HEK293 (cell line): ENCODE data around the gene IGFBP7.

Experiments
- CTCF ChIA-PET: fragments of 350-600 bp; formaldehyde crosslinking; extraction: SDS; loops from one replicate; lab custom pipeline; 2021; ENCODE audit warnings: antibody characterized with exemption; lab: Yijun Ruan, JAX
- POLR2A ChIA-PET: fragments of 300-600 bp; formaldehyde crosslinking; extraction: SDS; loops from one replicate; lab custom pipeline; 2020; ENCODE audit warnings: antibody characterized with exemption, inconsistent platforms; lab: Yijun Ruan, JAX
- H3K27ac ChIP-seq: fragments of 200-500 bp; sonication (Bioruptor generic); 2 replicates; pipeline ENCODE4 v1.5.1; 2014; ENCODE audit warnings: low read depth, low read length, control low read depth, inconsistent platforms; ENCODE audit errors: extremely low read depth
- H3K36me3 ChIP-seq, 2 experiments: fragments of 200-500 bp in 1 of 2; sonication (Bioruptor generic) in 1 of 2; 1 replicate in 1 of 2; 2 replicates in 1 of 2; pipeline ENCODE4 v1.5.1; 2014 to 2017; ENCODE audit warnings: inconsistent platforms in 2 of 2, low read length in 2 of 2; ENCODE audit not compliant: control insufficient read depth in 2 of 2, insufficient read depth in 1 of 2
- H3K4me1 ChIP-seq: fragments of 200-500 bp; sonication (Bioruptor generic); 2 replicates; pipeline ENCODE4 v1.5.1; 2014; ENCODE audit warnings: mild to moderate bottlenecking, low read length, inconsistent platforms; ENCODE audit not compliant: control insufficient read depth, insufficient read depth
- H3K4me3 ChIP-seq: 2 replicates; pipeline ENCODE4 v1.5.1; 2011; ENCODE audit warnings: low read depth, mild to moderate bottlenecking, control low read depth, low read length, moderate library complexity
- H3K9me3 ChIP-seq: fragments of 200-500 bp; sonication (Bioruptor generic); 2 replicates; pipeline ENCODE4 v1.5.1; 2014; ENCODE audit warnings: low read depth, low read length, inconsistent platforms; ENCODE audit not compliant: control insufficient read depth, insufficient read depth
- GFI1B ChIP-seq: fragments of 450-650 bp; formaldehyde crosslinking; IDR thresholded peaks from 2 replicates; pipeline ENCODE4 v1.5.1; 2016; ENCODE audit warnings: missing biosample characterization, missing genetic modification characterization
- PRDM1 ChIP-seq: fragments of 450-650 bp; formaldehyde crosslinking; IDR thresholded peaks from 2 replicates; pipeline ENCODE4; 2016; ENCODE audit warnings: missing biosample characterization, missing genetic modification characterization
- TRIM28 ChIP-seq: IDR thresholded peaks from 2 replicates; pipeline ENCODE4 v1.6.1; 2011; ENCODE audit warnings: low read length, control low read depth, borderline replicate concordance
- ZBTB17 ChIP-seq: fragments of 450-650 bp; formaldehyde crosslinking; IDR thresholded peaks from 2 replicates; pipeline ENCODE4 v1.5.1; 2016; ENCODE audit warnings: missing biosample characterization, missing genetic modification characterization
- ZNF138 ChIP-seq: fragments of 450-650 bp; formaldehyde crosslinking; IDR thresholded peaks from 2 replicates; pipeline ENCODE4 v1.5.1; 2016; ENCODE audit warnings: missing biosample characterization, missing genetic modification characterization, borderline replicate concordance
- ZNF169 ChIP-seq: fragments of 450-650 bp; formaldehyde crosslinking; IDR thresholded peaks from 2 replicates; pipeline ENCODE4 v1.5.1; 2016; ENCODE audit warnings: missing biosample characterization, missing genetic modification characterization
- ZNF175 ChIP-seq: fragments of 450-650 bp; formaldehyde crosslinking; IDR thresholded peaks from 2 replicates; pipeline ENCODE4 v1.5.1; 2016; ENCODE audit warnings: missing biosample characterization, missing genetic modification characterization
- ZNF19 ChIP-seq: fragments of 450-650 bp; formaldehyde crosslinking; IDR thresholded peaks from 2 replicates; pipeline ENCODE4; 2016; ENCODE audit warnings: missing biosample characterization, missing genetic modification characterization, low read depth
- ZNF302 ChIP-seq: fragments of 450-650 bp; formaldehyde crosslinking; IDR thresholded peaks from 2 replicates; pipeline ENCODE4 v1.5.1; 2016; ENCODE audit warnings: missing biosample characterization, missing genetic modification characterization, low read depth
- ZNF416 ChIP-seq: fragments of 450-650 bp; formaldehyde crosslinking; IDR thresholded peaks from 2 replicates; pipeline ENCODE4 v1.5.1; 2016; ENCODE audit warnings: missing biosample characterization, missing genetic modification characterization
- ZNF423 ChIP-seq: fragments of 450-650 bp; formaldehyde crosslinking; IDR thresholded peaks from 2 replicates; pipeline ENCODE4 v1.5.1; 2016; ENCODE audit warnings: missing biosample characterization, missing genetic modification characterization
- ZNF560 ChIP-seq: fragments of 450-650 bp; formaldehyde crosslinking; IDR thresholded peaks from 2 replicates; pipeline ENCODE4 v1.5.1; 2017; ENCODE audit warnings: missing biosample characterization, missing genetic modification characterization, borderline replicate concordance
- ZNF585B ChIP-seq: fragments of 450-650 bp; formaldehyde crosslinking; IDR thresholded peaks from 2 replicates; pipeline ENCODE4 v1.5.1; 2016; ENCODE audit warnings: missing biosample characterization, missing genetic modification characterization
- ZNF626 ChIP-seq: fragments of 450-650 bp; sonication (Bioruptor Pico); formaldehyde crosslinking; IDR thresholded peaks from 2 replicates; pipeline ENCODE4 v1.5.1; 2018; ENCODE audit warnings: missing biosample characterization, missing genetic modification characterization, inconsistent platforms
- ZSCAN30 ChIP-seq: fragments of 450-650 bp; IDR thresholded peaks from 2 replicates; pipeline ENCODE4 v1.5.1; 2018; ENCODE audit warnings: missing biosample characterization, mild to moderate bottlenecking, missing genetic modification characterization, moderate library complexity
- TF ChIP-seq, protein P1 (sequence below): fragments of 450-650 bp; formaldehyde crosslinking; IDR thresholded peaks from 2 replicates; pipeline ENCODE4 v1.5.1; 2016; ENCODE audit warnings: missing biosample characterization, missing genetic modification characterization
- TF ChIP-seq, protein P2 (sequence below): fragments of 450-650 bp; formaldehyde crosslinking; IDR thresholded peaks from 2 replicates; pipeline ENCODE4 v1.5.1; 2016; ENCODE audit warnings: missing biosample characterization, missing genetic modification characterization
- TF ChIP-seq, protein P3 (sequence below): fragments of 450-650 bp; formaldehyde crosslinking; IDR thresholded peaks from 2 replicates; pipeline ENCODE4 v1.5.0; 2017; ENCODE audit warnings: missing biosample characterization, missing genetic modification characterization, borderline replicate concordance
- TF ChIP-seq, protein P4 (sequence below): fragments of 450-650 bp; formaldehyde crosslinking; IDR thresholded peaks from 2 replicates; pipeline ENCODE4 v1.5.1; 2016; ENCODE audit warnings: missing biosample characterization, missing genetic modification characterization
- TF ChIP-seq, protein P5 (sequence below): fragments of 450-650 bp; formaldehyde crosslinking; IDR thresholded peaks from 2 replicates; pipeline ENCODE4 v1.5.1; 2016; ENCODE audit warnings: missing biosample characterization, missing genetic modification characterization

The IGFBP7 gene

DNA sequence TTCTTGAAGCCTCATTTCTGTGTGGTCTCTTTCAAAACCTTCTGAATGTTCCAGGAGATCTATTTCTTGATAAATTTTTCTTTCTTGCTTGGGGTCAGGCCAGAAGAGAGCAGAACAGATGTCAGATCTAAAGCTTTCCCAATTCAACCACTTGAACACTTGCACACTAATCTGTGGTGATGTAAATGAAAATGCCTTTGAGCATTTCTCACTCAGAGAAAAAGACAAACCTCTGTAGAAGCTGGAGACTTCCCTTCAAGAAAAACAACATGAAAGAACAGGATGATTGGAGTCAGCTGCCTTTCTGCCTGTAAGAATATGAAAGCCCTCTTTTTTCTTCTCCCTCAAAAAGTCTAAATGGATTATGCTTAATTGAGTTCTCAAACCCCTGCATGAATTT, 11.2 kb downstream of the IGFBP7 start (continued):
- TF ChIP-seq, protein P1, sequence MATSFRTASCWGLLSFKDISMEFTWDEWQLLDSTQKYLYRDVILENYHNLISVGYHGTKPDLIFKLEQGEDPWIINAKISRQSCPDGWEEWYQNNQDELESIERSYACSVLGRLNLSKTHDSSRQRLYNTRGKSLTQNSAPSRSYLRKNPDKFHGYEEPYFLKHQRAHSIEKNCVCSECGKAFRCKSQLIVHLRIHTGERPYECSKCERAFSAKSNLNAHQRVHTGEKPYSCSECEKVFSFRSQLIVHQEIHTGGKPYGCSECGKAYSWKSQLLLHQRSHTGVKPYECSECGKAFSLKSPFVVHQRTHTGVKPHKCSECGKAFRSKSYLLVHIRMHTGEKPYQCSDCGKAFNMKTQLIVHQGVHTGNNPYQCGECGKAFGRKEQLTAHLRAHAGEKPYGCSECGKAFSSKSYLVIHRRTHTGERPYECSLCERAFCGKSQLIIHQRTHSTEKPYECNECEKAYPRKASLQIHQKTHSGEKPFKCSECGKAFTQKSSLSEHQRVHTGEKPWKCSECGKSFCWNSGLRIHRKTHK = no peak

DNA sequence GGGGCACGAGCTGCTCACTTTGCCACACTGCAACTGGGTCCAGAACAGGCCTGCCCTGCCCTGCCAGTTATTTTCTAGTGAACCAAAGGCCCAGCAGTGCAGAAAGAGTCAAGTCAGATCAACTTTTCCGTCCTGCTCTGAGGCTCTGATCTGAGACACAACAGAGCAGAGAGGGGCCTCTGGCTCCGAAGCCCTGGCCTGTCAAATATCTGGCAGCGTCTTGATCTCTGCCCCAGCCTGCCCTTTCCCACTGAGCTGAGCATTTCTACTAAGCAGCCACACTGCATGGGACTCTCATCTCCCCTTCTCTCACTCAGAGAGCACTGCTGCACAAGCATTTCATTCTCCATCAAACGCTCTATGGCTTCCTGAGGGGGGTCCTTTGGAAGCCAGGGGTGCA, 11.8 kb downstream of the IGFBP7 start:
- CTCF ChIA-PET = interaction anchor here (0.6 to 1.6 kb wide), 2 partner anchors 27 to 60 kb away, joined by 4 read pairs; no protein-coding TSS in a partner anchor
- TF ChIP-seq, protein P2, sequence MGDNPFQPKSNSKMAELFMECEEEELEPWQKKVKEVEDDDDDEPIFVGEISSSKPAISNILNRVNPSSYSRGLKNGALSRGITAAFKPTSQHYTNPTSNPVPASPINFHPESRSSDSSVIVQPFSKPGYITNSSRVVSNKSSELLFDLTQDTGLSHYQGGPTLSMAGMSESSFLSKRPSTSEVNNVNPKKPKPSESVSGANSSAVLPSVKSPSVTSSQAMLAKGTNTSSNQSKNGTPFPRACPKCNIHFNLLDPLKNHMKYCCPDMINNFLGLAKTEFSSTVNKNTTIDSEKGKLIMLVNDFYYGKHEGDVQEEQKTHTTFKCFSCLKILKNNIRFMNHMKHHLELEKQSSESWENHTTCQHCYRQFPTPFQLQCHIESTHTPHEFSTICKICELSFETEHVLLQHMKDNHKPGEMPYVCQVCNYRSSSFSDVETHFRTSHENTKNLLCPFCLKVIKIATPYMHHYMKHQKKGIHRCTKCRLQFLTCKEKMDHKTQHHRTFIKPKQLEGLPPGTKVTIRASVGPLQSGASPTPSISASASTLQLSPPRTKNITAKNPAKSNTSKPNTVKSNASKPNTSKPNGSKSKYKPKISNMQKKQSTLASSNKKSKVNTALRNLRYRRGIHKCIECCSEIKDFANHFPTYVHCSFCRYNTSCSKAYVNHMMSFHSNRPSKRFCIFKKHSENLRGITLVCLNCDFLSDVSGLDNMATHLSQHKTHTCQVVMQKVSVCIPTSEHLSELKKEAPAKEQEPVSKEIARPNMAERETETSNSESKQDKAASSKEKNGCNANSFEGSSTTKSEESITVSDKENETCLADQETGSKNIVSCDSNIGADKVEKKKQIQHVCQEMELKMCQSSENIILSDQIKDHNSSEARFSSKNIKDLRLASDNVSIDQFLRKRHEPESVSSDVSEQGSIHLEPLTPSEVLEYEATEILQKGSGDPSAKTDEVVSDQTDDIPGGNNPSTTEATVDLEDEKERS (tag by site-specific recombination) = no peak
- TF ChIP-seq, protein P3, sequence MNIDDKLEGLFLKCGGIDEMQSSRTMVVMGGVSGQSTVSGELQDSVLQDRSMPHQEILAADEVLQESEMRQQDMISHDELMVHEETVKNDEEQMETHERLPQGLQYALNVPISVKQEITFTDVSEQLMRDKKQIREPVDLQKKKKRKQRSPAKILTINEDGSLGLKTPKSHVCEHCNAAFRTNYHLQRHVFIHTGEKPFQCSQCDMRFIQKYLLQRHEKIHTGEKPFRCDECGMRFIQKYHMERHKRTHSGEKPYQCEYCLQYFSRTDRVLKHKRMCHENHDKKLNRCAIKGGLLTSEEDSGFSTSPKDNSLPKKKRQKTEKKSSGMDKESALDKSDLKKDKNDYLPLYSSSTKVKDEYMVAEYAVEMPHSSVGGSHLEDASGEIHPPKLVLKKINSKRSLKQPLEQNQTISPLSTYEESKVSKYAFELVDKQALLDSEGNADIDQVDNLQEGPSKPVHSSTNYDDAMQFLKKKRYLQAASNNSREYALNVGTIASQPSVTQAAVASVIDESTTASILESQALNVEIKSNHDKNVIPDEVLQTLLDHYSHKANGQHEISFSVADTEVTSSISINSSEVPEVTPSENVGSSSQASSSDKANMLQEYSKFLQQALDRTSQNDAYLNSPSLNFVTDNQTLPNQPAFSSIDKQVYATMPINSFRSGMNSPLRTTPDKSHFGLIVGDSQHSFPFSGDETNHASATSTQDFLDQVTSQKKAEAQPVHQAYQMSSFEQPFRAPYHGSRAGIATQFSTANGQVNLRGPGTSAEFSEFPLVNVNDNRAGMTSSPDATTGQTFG (tag by site-specific recombination) = no peak
- TF ChIP-seq ZNF138 (tag by site-specific recombination) (no peak), ZNF302 (no peak)
- TF ChIP-seq, all 188 proteins: peak for 0
- Histone ChIP-seq H3K9me3 (no peaks in the 10 kb centered on the region), H3K4me3 (no peak overlapping the region), H3K4me1 (peaks cover 6% of the 10 kb centered on the region), H3K27ac (no peak overlapping the region), H3K36me3 (no peaks in the 10 kb centered on the region)
- POLR2A ChIA-PET = interaction anchor here (0.7 kb wide), 1 partner anchor 120 kb away, joined by 3 read pairs; no protein-coding TSS in a partner anchor

DNA sequence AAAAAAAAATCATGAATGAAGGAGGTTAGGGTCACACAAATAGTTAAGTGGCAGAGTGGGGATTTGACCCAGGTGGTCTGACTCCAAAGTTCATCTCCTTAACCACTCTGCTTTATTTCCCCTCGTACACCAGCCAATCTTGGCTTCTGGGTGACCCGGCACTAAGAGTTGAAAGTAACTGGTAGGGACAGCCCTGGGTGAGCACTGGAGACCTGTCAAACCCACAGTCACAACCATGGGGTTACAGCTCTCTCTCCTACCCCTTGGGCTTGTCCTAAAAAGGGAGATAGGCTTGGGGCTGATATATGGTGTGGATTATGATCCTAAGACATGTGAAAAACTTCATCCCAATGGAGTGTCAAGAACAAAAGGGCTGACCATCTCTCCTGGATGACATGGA, 12.5 kb downstream of the IGFBP7 start:
- H3K4me3 ChIP-seq = no peak overlapping the region
- no peaks in the 10 kb centered on the region for H3K36me3 ChIP-seq
- no peak for TF ChIP-seq ZNF585B (tag by site-specific recombination)
- TF ChIP-seq, protein P4, sequence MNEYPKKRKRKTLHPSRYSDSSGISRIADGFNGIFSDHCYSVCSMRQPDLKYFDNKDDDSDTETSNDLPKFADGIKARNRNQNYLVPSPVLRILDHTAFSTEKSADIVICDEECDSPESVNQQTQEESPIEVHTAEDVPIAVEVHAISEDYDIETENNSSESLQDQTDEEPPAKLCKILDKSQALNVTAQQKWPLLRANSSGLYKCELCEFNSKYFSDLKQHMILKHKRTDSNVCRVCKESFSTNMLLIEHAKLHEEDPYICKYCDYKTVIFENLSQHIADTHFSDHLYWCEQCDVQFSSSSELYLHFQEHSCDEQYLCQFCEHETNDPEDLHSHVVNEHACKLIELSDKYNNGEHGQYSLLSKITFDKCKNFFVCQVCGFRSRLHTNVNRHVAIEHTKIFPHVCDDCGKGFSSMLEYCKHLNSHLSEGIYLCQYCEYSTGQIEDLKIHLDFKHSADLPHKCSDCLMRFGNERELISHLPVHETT = no peak
- TF ChIP-seq ZNF416 (tag by site-specific recombination) = no peak
- no peak for TF ChIP-seq ZNF19 (tag by site-specific recombination)
- no peak for TF ChIP-seq GFI1B
- no peak for TF ChIP-seq ZSCAN30 (tag by site-specific recombination)
- TF ChIP-seq ZBTB17 (tag by site-specific recombination) = no peak
- TF ChIP-seq, protein P2 (tag by site-specific recombination) = no peak
- no peak for TF ChIP-seq TRIM28
- TF ChIP-seq ZNF175 (tag by site-specific recombination) = no peak
- no peak for TF ChIP-seq ZNF169
- no peak for TF ChIP-seq ZNF423
- TF ChIP-seq ZNF626 (tag by site-specific recombination) = no peak
- TF ChIP-seq, protein P5, sequence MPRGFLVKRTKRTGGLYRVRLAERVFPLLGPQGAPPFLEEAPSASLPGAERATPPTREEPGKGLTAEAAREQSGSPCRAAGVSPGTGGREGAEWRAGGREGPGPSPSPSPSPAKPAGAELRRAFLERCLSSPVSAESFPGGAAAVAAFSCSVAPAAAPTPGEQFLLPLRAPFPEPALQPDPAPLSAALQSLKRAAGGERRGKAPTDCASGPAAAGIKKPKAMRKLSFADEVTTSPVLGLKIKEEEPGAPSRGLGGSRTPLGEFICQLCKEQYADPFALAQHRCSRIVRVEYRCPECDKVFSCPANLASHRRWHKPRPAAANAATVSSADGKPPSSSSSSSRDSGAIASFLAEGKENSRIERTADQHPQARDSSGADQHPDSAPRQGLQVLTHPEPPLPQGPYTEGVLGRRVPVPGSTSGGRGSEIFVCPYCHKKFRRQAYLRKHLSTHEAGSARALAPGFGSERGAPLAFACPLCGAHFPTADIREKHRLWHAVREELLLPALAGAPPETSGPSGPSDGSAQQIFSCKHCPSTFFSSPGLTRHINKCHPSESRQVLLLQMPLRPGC (tag by site-specific recombination) = no peak
- TF ChIP-seq PRDM1 (tag by site-specific recombination) = no peak
- TF ChIP-seq ZNF560 (tag by site-specific recombination) = no peak
- no peak overlapping the region for H3K27ac ChIP-seq
- peaks cover 6% of the 10 kb centered on the region for H3K4me1 ChIP-seq
- CTCF ChIA-PET = no interaction called here
- no peaks in the 10 kb centered on the region for H3K9me3 ChIP-seq
- POLR2A ChIA-PET = no interaction called here
